GM12874 (cell line): ENCODE measurements around the gene LPCAT3.

Experiments
- CTCF ChIP-seq: IDR thresholded peaks from 2 replicates; pipeline ENCODE4 v1.5.1; 2011; ENCODE audit warnings: low read depth, mild to moderate bottlenecking, control low read depth, low read length, moderate library complexity; ENCODE audit not compliant: insufficient read depth

LPCAT3 gene

GRCh38 chr12:6957741-6958608, 60.3 kb downstream of the LPCAT3 start:
- no peak for TF ChIP-seq CTCF

- TF ChIP-seq CTCF: no peak
Measured at GRCh38 chr12:6957151-6957701, 61.0 kb downstream of the LPCAT3 start.

- TF ChIP-seq CTCF: no peak
Measured at GRCh38 chr12:6956021-6956727, 62.1 kb downstream of the LPCAT3 start.

- no peak for TF ChIP-seq CTCF
Measured at GRCh38 chr12:6955108-6956020, 62.9 kb downstream of the LPCAT3 start.

GRCh38 chr12:6954316-6955107, 63.8 kb downstream of the LPCAT3 start:
- TF ChIP-seq CTCF: no peak

- TF ChIP-seq CTCF: no peak
Measured at GRCh38 chr12:6953442-6954315, 64.6 kb downstream of the LPCAT3 start.
